Epidermal melanocyte (primary cell): ENCODE data around the gene BEGAIN.

Experiments used
- DNase-seq: peaks from one replicate; pipeline ENCODE4 v3.0.0; 2011; ENCODE audit warnings: low spot score; ENCODE audit not compliant: insufficient read length

Gene BEGAIN

GRCh38 chr14:100615736-100616695 lies 28.8 kb upstream of the BEGAIN start:
- DNase-seq: no peak

DNA sequence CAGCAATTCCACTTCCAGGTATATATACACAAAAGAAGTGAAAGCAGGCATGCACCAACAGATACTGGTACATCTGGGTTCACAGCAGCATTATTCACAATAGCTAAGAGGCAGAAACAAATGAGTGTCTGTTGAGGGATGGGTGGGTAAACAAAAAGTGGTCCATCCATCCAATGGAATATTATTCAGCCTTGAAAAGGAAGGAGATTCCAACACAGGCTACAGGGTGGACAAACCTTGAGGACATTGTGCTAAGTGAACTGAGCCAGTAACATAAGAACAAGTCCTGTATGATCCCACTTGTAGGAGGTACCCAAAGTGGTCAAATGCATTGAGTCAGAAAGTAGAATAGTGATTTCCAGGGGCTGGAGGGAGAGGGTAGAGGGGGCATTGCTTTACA lies 27.6 kb upstream of the BEGAIN start:
- DNase-seq: no peak

- DNase-seq: no peak
Observed at GRCh38 chr14:100612986-100613385, 25.8 kb upstream of the BEGAIN start.

DNA sequence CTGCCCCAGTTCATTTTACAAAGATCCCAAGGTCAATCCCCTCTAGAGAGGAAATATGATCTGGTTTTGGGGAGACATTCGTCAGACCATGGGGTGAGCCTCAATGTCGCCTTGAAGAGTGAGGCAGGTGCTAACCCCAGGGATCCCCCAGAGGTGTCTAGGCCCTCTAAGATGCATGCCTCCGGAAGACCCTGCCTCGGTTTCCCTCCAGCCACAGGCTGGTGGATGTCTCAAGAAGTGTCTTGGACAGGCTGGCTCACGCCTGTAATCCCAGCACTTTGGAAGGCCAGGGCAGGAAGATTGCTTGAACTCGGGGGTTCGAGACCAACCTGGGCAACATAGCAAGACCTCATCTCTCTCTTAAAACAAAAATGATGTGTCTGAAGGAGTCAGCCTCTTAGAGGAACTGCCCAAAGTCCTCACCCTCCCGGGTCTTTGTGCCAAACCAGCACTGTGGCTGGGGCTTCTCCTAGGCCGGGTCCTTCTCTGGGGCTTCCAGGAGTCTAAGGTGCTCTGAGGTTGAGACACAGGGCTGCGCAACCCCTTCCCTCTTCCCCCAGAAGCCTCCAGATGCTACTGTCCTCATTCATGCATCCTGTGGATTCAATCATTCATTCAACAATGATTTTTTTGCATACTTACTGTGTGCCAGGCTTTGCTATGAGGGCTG lies 24.7 kb upstream of the BEGAIN start:
- no peak for DNase-seq

- DNase-seq: no peak
Observed at GRCh38 chr14:100610511-100611217, 23.4 kb upstream of the BEGAIN start.

GRCh38 chr14:100609941-100610391 lies 22.7 kb upstream of the BEGAIN start:
- DNase-seq: no peak

DNA sequence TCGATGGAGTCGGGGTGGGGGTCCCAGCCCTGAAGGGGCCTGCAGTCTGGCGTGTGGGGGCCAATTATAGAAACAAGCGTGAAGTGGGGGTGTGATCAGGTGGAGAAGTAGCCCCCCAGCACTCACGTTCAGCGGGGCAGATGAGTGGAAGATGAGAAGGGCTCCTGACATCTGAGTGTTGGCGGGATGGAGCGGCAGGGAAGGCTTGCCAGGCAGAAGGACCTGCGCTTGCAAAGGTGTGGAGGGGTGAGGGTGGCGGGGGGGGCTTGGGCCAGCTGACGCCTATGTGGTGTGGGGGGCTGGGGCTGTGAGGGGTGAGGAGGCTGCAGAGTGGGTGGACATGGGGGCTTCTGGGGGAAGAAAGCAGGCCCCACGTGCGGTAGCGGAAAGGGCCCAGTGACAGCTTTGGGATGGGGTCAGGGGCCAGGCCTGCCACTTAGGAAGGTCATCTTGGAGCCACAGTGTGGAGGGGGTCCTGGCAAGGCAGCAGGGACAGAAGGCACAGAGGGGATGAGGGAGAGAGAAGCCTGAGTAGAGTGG lies 22.2 kb upstream of the BEGAIN start:
- DNase-seq: no peak

DNA sequence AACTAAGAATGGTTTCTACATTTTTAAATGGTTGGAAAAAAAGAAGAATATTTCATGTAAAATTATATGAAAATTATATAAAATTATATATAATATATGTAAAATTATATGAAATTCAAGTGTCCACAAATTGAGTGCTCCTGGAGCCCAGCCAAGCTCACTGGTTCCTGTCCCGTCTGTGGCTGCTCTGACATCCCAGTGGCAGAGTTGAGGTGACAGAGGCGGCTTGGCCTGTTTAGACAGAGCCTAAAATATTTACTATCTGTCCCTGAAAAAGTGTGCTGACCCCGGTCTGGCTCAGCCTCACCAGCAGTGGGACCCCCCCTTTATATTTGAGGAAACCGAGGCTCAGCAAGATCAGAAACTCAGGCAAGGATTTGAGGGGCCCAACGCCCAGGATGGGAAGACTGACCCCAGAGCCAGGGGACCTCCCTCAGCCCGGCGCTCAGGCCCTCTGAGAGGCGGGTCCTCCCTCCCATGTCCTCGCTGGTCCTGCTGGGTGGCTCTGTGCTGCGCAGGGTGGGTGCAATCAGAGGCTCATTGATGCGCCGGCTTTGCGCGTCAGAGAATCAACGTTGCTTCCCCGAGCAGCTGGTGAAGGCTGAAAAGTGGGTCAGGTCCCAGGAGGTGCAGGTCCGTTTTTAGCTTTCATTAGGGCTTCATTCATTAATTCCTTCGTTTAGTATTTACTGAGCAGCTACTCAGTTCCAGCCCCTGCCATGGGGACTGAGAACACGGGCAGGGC lies 21.5 kb upstream of the BEGAIN start:
- no peak for DNase-seq

- no peak for DNase-seq
Observed at GRCh38 chr14:100608064-100608463, 20.8 kb upstream of the BEGAIN start.

DNA sequence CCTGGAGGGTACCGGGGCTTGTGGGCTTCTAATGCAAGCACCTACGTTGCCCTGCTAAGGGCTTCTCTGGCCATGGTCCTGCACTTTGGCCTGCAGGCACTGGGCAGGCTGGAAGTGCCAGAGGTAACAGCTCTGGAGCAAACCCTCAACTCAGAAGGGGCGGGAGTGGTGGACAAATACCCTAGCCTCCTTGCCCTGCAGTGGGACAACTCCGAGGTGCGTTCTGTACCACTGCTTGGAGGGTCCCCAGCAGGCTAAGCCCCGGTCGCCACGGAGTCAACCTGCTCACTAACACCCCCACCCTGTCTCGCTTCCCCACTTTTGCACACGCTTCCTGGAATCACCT lies 20.4 kb upstream of the BEGAIN start:
- no peak for DNase-seq

- no peak for DNase-seq
Observed at GRCh38 chr14:100606687-100607610, 19.7 kb upstream of the BEGAIN start.

DNA sequence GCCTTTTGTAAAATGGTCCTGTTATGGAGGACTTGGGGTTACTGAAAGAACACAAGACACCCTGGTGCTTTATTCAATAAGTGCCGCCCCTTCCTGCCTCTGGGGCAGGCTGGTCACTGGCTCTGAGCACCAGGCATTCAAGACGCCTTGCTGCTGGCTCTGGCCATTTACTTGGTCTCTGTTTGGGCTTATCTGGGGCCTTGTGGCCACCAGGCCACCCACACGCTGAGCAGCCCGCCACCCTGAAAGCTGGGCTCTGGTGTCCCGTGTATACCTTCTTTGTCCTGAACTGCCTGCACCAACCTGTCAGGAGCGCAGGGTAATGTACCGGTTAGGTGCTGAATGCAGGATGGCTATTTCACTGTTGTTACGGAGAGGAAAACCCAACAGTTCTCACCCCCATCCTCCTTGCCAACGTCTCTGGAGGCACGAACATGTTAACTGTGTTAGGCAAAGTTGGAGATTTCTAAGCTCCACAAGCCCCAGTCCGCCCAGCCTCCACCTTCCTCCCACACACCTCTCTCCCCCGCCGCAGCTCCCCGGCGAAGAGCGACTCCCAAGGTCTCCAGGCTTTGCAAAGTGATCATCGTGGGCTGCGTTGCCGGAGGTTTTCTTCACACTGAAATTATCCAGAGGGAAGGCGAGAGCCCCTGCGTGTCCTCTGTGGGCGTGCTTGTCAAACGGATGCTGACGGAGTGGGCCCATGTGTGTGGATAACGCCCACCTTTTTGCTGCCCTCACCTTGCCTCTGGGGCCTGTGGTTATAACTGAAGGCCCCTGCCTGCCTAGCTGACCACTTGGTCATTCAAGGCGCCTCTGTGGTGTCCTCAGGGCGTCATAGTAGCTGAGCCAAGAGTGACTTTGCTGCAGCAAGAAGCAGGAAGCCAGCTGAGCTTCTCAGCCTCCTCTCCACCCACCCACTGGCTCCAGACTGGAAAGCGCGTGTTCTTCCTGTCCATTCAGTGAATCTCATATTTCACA lies 18.8 kb upstream of the BEGAIN start:
- DNase-seq: no peak

DNA sequence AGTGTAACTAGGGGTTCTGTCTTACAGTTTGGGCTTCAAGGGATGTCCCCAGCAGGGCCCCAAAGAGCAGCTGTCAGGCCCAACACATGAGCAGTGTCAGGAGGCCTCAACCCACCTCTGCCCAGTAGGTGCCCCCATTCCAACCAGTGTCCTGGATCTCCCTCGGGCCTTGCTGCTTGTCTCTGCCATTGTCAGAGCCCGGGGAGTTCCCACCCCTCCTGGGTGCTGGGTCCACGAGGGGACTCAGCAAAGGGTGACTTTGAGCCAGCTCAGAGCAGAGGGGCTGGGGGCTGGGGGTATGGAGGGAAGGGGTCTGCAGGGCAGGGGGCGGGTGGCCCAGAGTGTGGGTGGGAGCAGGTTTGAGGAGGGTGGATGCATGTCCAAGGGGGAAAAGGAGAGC lies 18.0 kb upstream of the BEGAIN start:
- DNase-seq: no peak

DNA sequence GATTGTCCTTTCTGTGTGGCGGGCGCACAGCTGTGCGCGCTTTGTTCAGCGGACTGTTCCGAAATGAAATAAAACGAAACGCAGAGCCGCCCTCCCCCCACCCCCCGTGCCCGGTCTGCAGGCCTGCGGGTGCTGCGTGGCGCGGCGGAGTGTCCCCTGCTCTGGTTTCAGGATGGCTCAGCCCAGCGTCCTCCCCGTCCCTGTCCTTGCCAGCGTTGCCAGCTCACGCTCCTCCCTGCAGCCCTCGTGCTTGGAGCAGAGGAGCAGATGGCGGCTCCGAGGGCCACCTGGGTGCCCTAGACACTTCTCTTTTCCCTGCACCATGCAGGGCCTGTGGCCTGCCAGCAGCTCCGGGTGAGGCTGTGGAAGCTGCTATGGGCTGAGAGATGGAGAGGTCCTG lies 17.5 kb upstream of the BEGAIN start:
- no peak for DNase-seq

DNA sequence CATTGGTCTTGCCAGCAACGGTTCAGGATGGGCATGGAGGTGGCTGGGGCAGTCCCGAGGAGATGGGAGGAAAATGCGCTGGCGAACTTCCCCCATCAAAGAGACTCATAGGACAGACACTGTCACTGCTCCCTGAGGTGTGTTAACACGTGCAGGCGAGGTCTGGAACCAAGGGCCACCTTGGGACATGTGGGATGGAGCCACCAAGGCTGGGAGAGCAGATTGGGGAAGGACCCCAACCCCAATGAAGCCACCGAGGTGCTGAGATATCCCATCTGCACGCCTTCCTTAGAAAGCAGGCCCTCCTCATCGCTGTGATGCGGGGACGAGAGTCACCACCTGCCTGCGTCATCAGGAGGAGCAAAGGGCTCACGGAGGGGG lies 16.9 kb upstream of the BEGAIN start:
- DNase-seq: no peak

DNA sequence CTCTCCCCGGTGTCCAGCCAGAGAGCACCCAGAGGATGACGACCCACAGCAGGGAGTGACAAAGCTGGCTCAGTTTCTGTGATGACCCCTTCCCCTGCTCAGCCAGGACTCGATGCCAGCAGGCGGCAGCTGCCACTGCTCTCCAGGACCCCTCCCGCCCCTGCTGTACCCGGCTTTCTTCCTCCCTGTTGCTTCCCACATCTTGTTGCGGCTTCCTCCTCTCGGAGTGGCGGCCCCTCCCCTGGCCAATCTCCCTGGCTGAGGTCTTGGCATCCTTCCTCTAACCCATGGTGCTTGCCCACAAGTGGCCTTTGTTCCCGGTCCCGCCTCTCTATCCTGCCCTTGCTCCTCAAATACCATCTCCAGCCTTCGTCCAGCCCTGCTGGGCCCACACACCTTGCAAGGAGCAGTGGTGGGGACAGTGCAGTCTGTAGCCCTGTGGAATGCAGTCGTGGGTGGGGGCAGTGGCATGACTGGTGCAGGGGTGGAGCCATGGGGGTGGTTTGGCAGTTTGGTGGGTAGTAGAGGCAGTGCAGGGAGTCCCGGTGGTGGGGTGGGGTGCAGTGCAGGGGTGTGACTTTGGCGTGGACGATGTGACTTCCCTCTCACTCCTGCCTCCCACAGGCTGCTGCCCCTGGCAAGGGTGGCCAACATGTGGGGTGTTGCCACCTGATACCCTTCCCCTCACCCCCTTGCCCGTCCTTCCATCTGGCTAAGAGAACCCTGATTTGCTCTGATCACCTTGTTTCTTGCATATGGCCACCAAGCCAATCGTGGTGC lies 16.3 kb upstream of the BEGAIN start:
- no peak for DNase-seq

DNA sequence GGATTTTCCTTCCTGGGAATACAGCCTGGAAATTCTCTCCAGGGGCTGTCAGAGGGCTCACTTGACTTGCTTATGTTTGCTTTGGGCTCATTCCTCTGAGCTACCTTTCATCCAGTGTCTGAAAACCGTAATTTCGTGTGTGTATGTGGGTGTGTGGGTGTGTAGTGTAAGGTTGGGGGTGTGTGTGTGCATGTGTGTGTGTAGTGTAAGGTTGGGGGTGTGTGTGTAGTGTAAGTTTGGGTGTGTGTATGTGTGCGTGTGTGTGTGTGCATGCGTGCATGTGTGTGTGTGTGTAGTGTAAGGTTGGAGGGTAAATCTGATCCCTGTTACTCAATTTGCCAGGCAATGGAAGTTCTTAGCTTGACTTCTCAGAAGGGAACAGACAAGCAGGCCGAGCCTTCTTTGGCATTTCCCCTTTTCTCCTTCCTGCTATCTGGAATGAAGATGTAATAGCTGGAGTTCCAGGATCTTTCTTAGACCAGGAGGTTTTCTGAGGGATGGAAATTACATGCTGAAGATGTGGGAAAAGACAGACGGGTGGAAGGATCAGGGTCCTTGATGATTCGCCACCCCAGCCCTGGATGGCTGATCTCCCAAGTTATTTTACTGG lies 15.5 kb upstream of the BEGAIN start:
- DNase-seq: no peak

- DNase-seq: no peak
Observed at GRCh38 chr14:100601914-100602313, 14.7 kb upstream of the BEGAIN start.
